Astrocyte (in vitro differentiated cells and primary cell): ENCODE results near the gene KBTBD12.

Source experiments
- EZH2 ChIP-seq: IDR thresholded peaks from 2 replicates; pipeline ENCODE4 v1.6.1; 2012; ENCODE audit warnings: mild to moderate bottlenecking, low read length, inconsistent platforms; ENCODE audit not compliant: insufficient read depth
- TF ChIP-seq, protein P1 (sequence below): IDR thresholded peaks from 2 replicates; pipeline ENCODE4 v1.5.1; 2011; ENCODE audit warnings: low read depth, mild to moderate bottlenecking, inconsistent platforms, low read length, moderate library complexity; ENCODE audit not compliant: insufficient read depth

DNA sequence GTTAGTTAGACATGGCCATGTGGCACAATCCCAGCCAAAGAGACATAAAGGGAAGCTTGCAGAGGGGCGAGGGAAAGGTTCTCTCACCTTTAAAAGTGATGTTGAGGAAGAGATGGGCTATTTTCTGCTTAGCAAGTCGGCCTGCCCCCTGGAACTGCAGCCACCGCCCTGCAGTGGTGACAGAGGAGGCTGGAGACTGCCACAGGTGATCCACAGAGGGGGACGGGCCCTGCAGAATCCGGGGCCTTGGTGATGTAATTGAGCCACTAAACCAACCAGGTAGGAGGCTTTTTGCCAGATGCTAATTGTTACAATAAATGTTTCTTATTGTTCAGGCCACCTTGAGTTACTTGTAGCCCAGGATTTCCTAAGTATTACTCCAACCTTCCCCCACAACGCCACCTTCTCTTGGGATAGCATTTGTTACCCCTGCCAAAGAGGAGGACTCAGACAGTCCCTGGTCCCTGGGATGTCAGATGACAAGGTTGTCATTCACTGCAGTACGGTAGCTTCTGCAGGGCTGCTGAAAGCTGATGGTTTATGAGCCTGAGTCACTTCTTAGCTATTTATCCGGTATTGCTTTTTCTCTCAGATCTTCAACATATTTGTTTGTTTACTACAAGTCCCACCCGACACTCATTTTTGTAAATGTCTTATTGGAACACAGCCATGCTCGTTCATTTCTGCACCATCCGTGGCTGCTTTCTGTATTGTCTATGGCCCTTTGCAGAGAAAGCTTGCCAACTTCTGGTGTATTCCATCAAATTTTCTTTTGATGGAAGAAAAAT, 73.9 kb downstream of the KBTBD12 start:
- TF ChIP-seq, protein P1, sequence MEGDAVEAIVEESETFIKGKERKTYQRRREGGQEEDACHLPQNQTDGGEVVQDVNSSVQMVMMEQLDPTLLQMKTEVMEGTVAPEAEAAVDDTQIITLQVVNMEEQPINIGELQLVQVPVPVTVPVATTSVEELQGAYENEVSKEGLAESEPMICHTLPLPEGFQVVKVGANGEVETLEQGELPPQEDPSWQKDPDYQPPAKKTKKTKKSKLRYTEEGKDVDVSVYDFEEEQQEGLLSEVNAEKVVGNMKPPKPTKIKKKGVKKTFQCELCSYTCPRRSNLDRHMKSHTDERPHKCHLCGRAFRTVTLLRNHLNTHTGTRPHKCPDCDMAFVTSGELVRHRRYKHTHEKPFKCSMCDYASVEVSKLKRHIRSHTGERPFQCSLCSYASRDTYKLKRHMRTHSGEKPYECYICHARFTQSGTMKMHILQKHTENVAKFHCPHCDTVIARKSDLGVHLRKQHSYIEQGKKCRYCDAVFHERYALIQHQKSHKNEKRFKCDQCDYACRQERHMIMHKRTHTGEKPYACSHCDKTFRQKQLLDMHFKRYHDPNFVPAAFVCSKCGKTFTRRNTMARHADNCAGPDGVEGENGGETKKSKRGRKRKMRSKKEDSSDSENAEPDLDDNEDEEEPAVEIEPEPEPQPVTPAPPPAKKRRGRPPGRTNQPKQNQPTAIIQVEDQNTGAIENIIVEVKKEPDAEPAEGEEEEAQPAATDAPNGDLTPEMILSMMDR = no peak
- TF ChIP-seq EZH2 = no peak
